Breast epithelium (tissue), 4 donors: Measurements from ENCODE around the gene NR2E1. TPM values are rescaled to one million over a fixed set of nuclear protein-coding genes. Genes with fewer than 3 reads are reported as not detected.

ENCODE experiments used
- DNase-seq, 2 donors: peaks; one replicate each; pipeline ENCODE4 v3.0.0-alpha.2; 2019; ENCODE audit warnings: low spot score in 2 of 2
- H3K27ac ChIP-seq, 2 donors: fragments of 200-600 bp; sonication (generic) in 1 of 2; one replicate each; pipeline ENCODE4 v1.5.1; 2016 to 2019; ENCODE audit warnings: mild to moderate bottlenecking in 1 of 2
- H3K27me3 ChIP-seq, 2 donors: fragments of 200-600 bp; sonication (generic) in 1 of 2; one replicate each; pipeline versions ENCODE4 v1.5.1 to v1.6.0; 2017 to 2019; ENCODE audit warnings: control low read depth in 1 of 2, mild to moderate bottlenecking in 1 of 2
- H3K36me3 ChIP-seq: fragments of 200-600 bp; one replicate; pipeline ENCODE4 v1.5.1; 2019
- H3K4me1 ChIP-seq, 2 donors: fragments of 200-600 bp; sonication (generic); one replicate each; pipeline ENCODE4 v1.5.1; 2016 to 2019; ENCODE audit warnings: control low read depth in 1 of 2
- H3K4me3 ChIP-seq, 3 donors: fragments of 200-600 bp; sonication (generic); 1 replicate in 2 of 3; 2 replicates in 1 of 3; pipeline ENCODE4 v1.5.1; 2016 to 2019; ENCODE audit warnings: mild to moderate bottlenecking in 3 of 3, moderate library complexity in 2 of 3
- H3K9me3 ChIP-seq, 2 donors: fragments of 200-600 bp; sonication (generic) in 1 of 2; one replicate each; pipeline ENCODE4 v1.5.1; 2016 to 2019; ENCODE audit warnings: control low read depth in 1 of 2
- POLR2A ChIP-seq: fragments of 450-650 bp; IDR thresholded peaks from one replicate; pipeline ENCODE4 v1.6.1; 2016; ENCODE audit warnings: antibody characterized with exemption, mild to moderate bottlenecking, moderate library complexity
- POLR2AphosphoS5 ChIP-seq, 3 donors: sonication (generic); formaldehyde crosslinking; IDR thresholded peaks; one replicate each; pipeline ENCODE4 v1.6.1; 2017; ENCODE audit warnings: antibody characterized with exemption in 3 of 3
- intact Hi-C: fragments of 100-400 bp; cut with DNase I; formaldehyde crosslinking; loops from one replicate; pipeline ENCODE4 v1.15.1; 2023; ENCODE audit warnings: low total_unique reads
- total RNA-seq, 3 donors: library from RNA; depleted of rRNA; stranded (reverse); fragments of >200 nt; gene quantifications; one replicate each; pipeline ENCODE4 v1.1.0, GENCODE V29; 2016
- TF ChIP-seq, protein P1 (sequence below), 3 donors: fragments of 450-650 bp; IDR thresholded peaks; one replicate each; pipeline ENCODE4 v1.5.1; 2016 to 2017; ENCODE audit warnings: antibody characterized with exemption in 3 of 3, mild to moderate bottlenecking in 3 of 3, moderate library complexity in 3 of 3

The NR2E1 gene
- total RNA-seq, 3 donors from 2014 or later, result 0.33 TPM; not detected in 2

DNA sequence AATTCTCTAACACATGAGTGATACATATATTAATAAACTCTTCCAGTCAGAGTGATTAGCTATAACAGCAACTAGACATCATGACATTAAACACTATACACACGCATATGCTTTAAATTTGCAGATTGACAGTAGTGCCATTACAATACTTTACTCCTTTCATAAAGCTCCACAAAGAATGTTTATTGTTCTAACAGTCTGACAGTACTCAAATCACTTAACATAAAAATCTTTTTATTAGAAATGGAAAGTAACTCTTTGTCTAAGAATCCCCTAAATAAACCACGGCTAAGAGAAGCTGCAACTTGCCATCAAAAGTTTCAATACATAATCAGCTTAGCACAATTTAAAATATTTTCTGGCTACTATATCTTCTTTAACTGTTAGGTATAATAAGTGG, 71.0 kb downstream of the NR2E1 start:
- H3K27me3 ChIP-seq, result no peaks in the 10 kb centered on the region
- H3K4me1 ChIP-seq, result no peaks in the 10 kb centered on the region
- H3K4me3 ChIP-seq, result no peak overlapping the region
- intact Hi-C loops, result no loop called here
- no peak overlapping the region for H3K27ac ChIP-seq
- no peaks in the 10 kb centered on the region for H3K36me3 ChIP-seq
- no peaks in the 10 kb centered on the region for H3K9me3 ChIP-seq
- TF ChIP-seq, protein P1, sequence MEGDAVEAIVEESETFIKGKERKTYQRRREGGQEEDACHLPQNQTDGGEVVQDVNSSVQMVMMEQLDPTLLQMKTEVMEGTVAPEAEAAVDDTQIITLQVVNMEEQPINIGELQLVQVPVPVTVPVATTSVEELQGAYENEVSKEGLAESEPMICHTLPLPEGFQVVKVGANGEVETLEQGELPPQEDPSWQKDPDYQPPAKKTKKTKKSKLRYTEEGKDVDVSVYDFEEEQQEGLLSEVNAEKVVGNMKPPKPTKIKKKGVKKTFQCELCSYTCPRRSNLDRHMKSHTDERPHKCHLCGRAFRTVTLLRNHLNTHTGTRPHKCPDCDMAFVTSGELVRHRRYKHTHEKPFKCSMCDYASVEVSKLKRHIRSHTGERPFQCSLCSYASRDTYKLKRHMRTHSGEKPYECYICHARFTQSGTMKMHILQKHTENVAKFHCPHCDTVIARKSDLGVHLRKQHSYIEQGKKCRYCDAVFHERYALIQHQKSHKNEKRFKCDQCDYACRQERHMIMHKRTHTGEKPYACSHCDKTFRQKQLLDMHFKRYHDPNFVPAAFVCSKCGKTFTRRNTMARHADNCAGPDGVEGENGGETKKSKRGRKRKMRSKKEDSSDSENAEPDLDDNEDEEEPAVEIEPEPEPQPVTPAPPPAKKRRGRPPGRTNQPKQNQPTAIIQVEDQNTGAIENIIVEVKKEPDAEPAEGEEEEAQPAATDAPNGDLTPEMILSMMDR (IDR thresholded peaks at IDR 0.05), result no peak
- TF ChIP-seq POLR2AphosphoS5 (IDR thresholded peaks at IDR 0.05) (no peak), POLR2A (no peak)
- no peak for DNase-seq

DNA sequence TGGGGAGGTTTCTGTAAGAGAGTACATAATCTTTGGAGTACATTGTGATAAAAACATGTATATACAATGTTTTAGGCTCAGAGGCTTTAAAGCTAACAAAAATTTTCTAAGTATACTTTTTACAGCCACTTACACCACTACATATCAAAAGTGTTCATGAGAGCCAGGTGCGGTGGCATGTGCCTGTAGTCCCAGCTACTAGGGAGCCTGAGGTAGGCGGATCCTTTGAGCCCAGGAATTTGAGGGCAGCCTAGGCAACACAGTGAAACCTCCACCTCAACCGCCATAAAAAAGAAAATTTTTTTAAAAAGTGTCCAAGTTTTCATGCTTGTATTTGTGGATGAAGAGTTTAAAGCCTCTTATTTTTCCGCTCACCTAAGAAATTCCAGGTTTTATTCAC, 72.5 kb downstream of the NR2E1 start:
- intact Hi-C loops, result no loop called here
- Histone ChIP-seq H3K4me3 (no peak overlapping the region), H3K27me3 (no peaks in the 10 kb centered on the region), H3K27ac (no peak overlapping the region), H3K36me3 (no peaks in the 10 kb centered on the region), H3K9me3 (peaks cover 0 to 6% of the 10 kb centered on the region in 2 donors), H3K4me1 (no peaks in the 10 kb centered on the region)
- TF ChIP-seq POLR2A (no peak), POLR2AphosphoS5 (IDR thresholded peaks at IDR 0.05) (no peak)
- TF ChIP-seq, protein P1 (IDR thresholded peaks at IDR 0.05), result no peak
- DNase-seq, result no peak

Other genes with a start within 250 kb of the NR2E1 start
- 10 to 100 TPM; 48.8 to 60.0 (median 58.7) TPM for gene SEC63, start 207.8 kb upstream of the NR2E1 start, total RNA-seq
- gene OSTM1, start 91.3 kb upstream of the NR2E1 start, total RNA-seq, result 10 to 100 TPM; 27.1 to 75.2 (median 36.7) TPM
- 100 to 1,000 TPM; 144 to 212 (median 151) TPM for gene SNX3, start 95.0 kb downstream of the NR2E1 start, total RNA-seq
- 1 to 10 TPM; 2.3 to 5.6 (median 4.0) TPM for gene AFG1L, start 129.0 kb downstream of the NR2E1 start, total RNA-seq